Measurements from ENCODE around the gene TEP1. TPM values are rescaled to one million over a fixed set of nuclear protein-coding genes. Genes with fewer than 3 reads are reported as not detected.

Gene TEP1
- total RNA-seq, 1 donor, result 17.3 TPM

GRCh38 chr14:20440465-20440864 lies 27.2 kb upstream of the TEP1 start:
- H3K4me1 ChIP-seq (ENCODE audit: insufficient read depth, low read length), result peaks cover 51% of the 10 kb centered on the region
- no peaks in the 10 kb centered on the region for H3K9me3 ChIP-seq (ENCODE audit: low read depth, low read length)
- no peaks in the 10 kb centered on the region for H3K27me3 ChIP-seq (ENCODE audit: insufficient read depth, low read length)
- no peak overlapping the region for H3K4me3 ChIP-seq (ENCODE audit: low read length)

- H3K27me3 ChIP-seq (ENCODE audit: insufficient read depth, low read length), result no peaks in the 10 kb centered on the region
- H3K9me3 ChIP-seq (ENCODE audit: low read depth, low read length), result no peaks in the 10 kb centered on the region
- H3K4me3 ChIP-seq (ENCODE audit: low read length), result no peak overlapping the region
- H3K4me1 ChIP-seq (ENCODE audit: insufficient read depth, low read length), result peaks cover 42% of the 10 kb centered on the region
Measured at GRCh38 chr14:20438664-20439063, 25.4 kb upstream of the TEP1 start.

GRCh38 chr14:20436363-20436755 lies 23.1 kb upstream of the TEP1 start:
- peaks cover 33% of the 10 kb centered on the region for H3K4me1 ChIP-seq (ENCODE audit: insufficient read depth, low read length)

GRCh38 chr14:20435582-20436362 lies 22.5 kb upstream of the TEP1 start, which contains the start of gene KLHL33:
TSS of gene KLHL33 (minus strand) at chr14:20436166. CDS start at chr14:20435811, 355 bp downstream.
- Histone ChIP-seq H3K4me1 (ENCODE audit: insufficient read depth, low read length) (peaks cover 27% of the 10 kb centered on the region), H3K9me3 (ENCODE audit: low read depth, low read length) (no peaks in the 10 kb centered on the region), H3K27me3 (ENCODE audit: insufficient read depth, low read length) (no peaks in the 10 kb centered on the region), H3K4me3 (ENCODE audit: low read length) (no peak within 1 kb of the TSS)

More at GRCh38 chr14:20436363-20436755, 23.1 kb upstream of the TEP1 start:
- H3K27me3 ChIP-seq (ENCODE audit: insufficient read depth, low read length), result no peaks in the 10 kb centered on the region
- H3K4me3 ChIP-seq (ENCODE audit: low read length), result no peak overlapping the region
- H3K9me3 ChIP-seq (ENCODE audit: low read depth, low read length), result no peaks in the 10 kb centered on the region

GRCh38 chr14:20434701-20435581 lies 21.6 kb upstream of the TEP1 start:
- H3K4me3 ChIP-seq (ENCODE audit: low read length), result no peak overlapping the region
- H3K4me1 ChIP-seq (ENCODE audit: insufficient read depth, low read length), result peaks cover 27% of the 10 kb centered on the region
- H3K9me3 ChIP-seq (ENCODE audit: low read depth, low read length), result no peaks in the 10 kb centered on the region
- no peaks in the 10 kb centered on the region for H3K27me3 ChIP-seq (ENCODE audit: insufficient read depth, low read length)

GRCh38 chr14:20429801-20430669 lies 16.7 kb upstream of the TEP1 start:
- no peak overlapping the region for H3K4me3 ChIP-seq (ENCODE audit: low read length)
- no peaks in the 10 kb centered on the region for H3K27me3 ChIP-seq (ENCODE audit: insufficient read depth, low read length)
- no peaks in the 10 kb centered on the region for H3K9me3 ChIP-seq (ENCODE audit: low read depth, low read length)
- H3K4me1 ChIP-seq (ENCODE audit: insufficient read depth, low read length), result peaks cover 47% of the 10 kb centered on the region

GRCh38 chr14:20428802-20429201 lies 15.5 kb upstream of the TEP1 start:
- peaks cover 49% of the 10 kb centered on the region for H3K4me1 ChIP-seq (ENCODE audit: insufficient read depth, low read length)
- no peaks in the 10 kb centered on the region for H3K9me3 ChIP-seq (ENCODE audit: low read depth, low read length)
- no peaks in the 10 kb centered on the region for H3K27me3 ChIP-seq (ENCODE audit: insufficient read depth, low read length)
- no peak overlapping the region for H3K4me3 ChIP-seq (ENCODE audit: low read length)

- H3K9me3 ChIP-seq (ENCODE audit: low read depth, low read length), result no peaks in the 10 kb centered on the region
- H3K27me3 ChIP-seq (ENCODE audit: insufficient read depth, low read length), result no peaks in the 10 kb centered on the region
- H3K4me1 ChIP-seq (ENCODE audit: insufficient read depth, low read length), result peaks cover 49% of the 10 kb centered on the region
- H3K4me3 ChIP-seq (ENCODE audit: low read length), result no peak overlapping the region
Measured at GRCh38 chr14:20428010-20428365, 14.7 kb upstream of the TEP1 start.

GRCh38 chr14:20427231-20428009 lies 14.1 kb upstream of the TEP1 start:
- Histone ChIP-seq H3K4me3 (ENCODE audit: low read length) (no peak overlapping the region), H3K27me3 (ENCODE audit: insufficient read depth, low read length) (no peaks in the 10 kb centered on the region), H3K4me1 (ENCODE audit: insufficient read depth, low read length) (peaks cover 49% of the 10 kb centered on the region), H3K9me3 (ENCODE audit: low read depth, low read length) (no peaks in the 10 kb centered on the region)

- H3K9me3 ChIP-seq (ENCODE audit: low read depth, low read length), result no peaks in the 10 kb centered on the region
- no peaks in the 10 kb centered on the region for H3K27me3 ChIP-seq (ENCODE audit: insufficient read depth, low read length)
- H3K4me1 ChIP-seq (ENCODE audit: insufficient read depth, low read length), result peaks cover 40% of the 10 kb centered on the region
- H3K4me3 ChIP-seq (ENCODE audit: low read length), result no peak overlapping the region
Measured at GRCh38 chr14:20424851-20425250, 11.6 kb upstream of the TEP1 start.

GRCh38 chr14:20422886-20423285 lies 9.6 kb upstream of the TEP1 start:
- Histone ChIP-seq H3K4me3 (ENCODE audit: low read length) (no peak overlapping the region), H3K27me3 (ENCODE audit: insufficient read depth, low read length) (no peaks in the 10 kb centered on the region), H3K9me3 (ENCODE audit: low read depth, low read length) (no peaks in the 10 kb centered on the region)

GRCh38 chr14:20421267-20421666 lies 8.0 kb upstream of the TEP1 start:
- no peaks in the 10 kb centered on the region for H3K27me3 ChIP-seq (ENCODE audit: insufficient read depth, low read length)
- H3K4me1 ChIP-seq (ENCODE audit: insufficient read depth, low read length), result peaks cover 24% of the 10 kb centered on the region
- no peak overlapping the region for H3K4me3 ChIP-seq (ENCODE audit: low read length)
- H3K9me3 ChIP-seq (ENCODE audit: low read depth, low read length), result no peaks in the 10 kb centered on the region

More at GRCh38 chr14:20422886-20423285, 9.6 kb upstream of the TEP1 start:
- peaks cover 24% of the 10 kb centered on the region for H3K4me1 ChIP-seq (ENCODE audit: insufficient read depth, low read length)

- Histone ChIP-seq H3K9me3 (ENCODE audit: low read depth, low read length) (no peaks in the 10 kb centered on the region), H3K4me1 (ENCODE audit: insufficient read depth, low read length) (peaks cover 26% of the 10 kb centered on the region), H3K27me3 (ENCODE audit: insufficient read depth, low read length) (no peaks in the 10 kb centered on the region), H3K4me3 (ENCODE audit: low read length) (no peak overlapping the region)
Measured at GRCh38 chr14:20419419-20419818, 6.1 kb upstream of the TEP1 start.

GRCh38 chr14:20418501-20418909 lies 5.2 kb upstream of the TEP1 start:
- Histone ChIP-seq H3K4me3 (ENCODE audit: low read length) (no peak overlapping the region), H3K27me3 (ENCODE audit: insufficient read depth, low read length) (no peaks in the 10 kb centered on the region), H3K9me3 (ENCODE audit: low read depth, low read length) (no peaks in the 10 kb centered on the region), H3K4me1 (ENCODE audit: insufficient read depth, low read length) (peaks cover 34% of the 10 kb centered on the region)

Measured in mononuclear cell (primary cell).